Endodermal cell (in vitro differentiated cells): ENCODE results near the gene TRMO. TPM values are rescaled to one million over a fixed set of nuclear protein-coding genes. Genes with fewer than 3 reads are reported as not detected.

Experiments used
- DNase-seq: peaks from one replicate; pipeline ENCODE4 v3.0.0-alpha.2; 2017
- H3K27ac ChIP-seq: 2 replicates; pipeline ENCODE4 v1.5.1; 2013; ENCODE audit warnings: mild to moderate bottlenecking, low read depth, low read length, moderate library complexity
- H3K27me3 ChIP-seq: 2 replicates; pipeline ENCODE4 v1.6.1; 2013; ENCODE audit warnings: mild to moderate bottlenecking, low read length, moderate library complexity; ENCODE audit not compliant: insufficient read depth, control insufficient read depth, poor library complexity, severe bottlenecking
- H3K36me3 ChIP-seq: 2 replicates; pipeline ENCODE4 v1.7.0; 2013; ENCODE audit warnings: mild to moderate bottlenecking, low read length, moderate library complexity; ENCODE audit not compliant: control insufficient read depth, insufficient read depth
- H3K4me1 ChIP-seq: one replicate; pipeline ENCODE4 v1.7.0; 2013; ENCODE audit warnings: low read length; ENCODE audit not compliant: control insufficient read depth, insufficient read depth
- H3K4me3 ChIP-seq: 2 replicates; pipeline ENCODE4 v1.5.1; 2013; ENCODE audit warnings: mild to moderate bottlenecking, low read length, moderate library complexity
- H3K9ac ChIP-seq: 2 replicates; pipeline ENCODE4 v1.6.1; 2013; ENCODE audit warnings: mild to moderate bottlenecking, low read length, moderate library complexity; ENCODE audit not compliant: poor library complexity, severe bottlenecking; ENCODE audit errors: extremely low read depth
- H3K9me3 ChIP-seq: 2 replicates; pipeline ENCODE4 v1.6.1; 2013; ENCODE audit warnings: mild to moderate bottlenecking, low read length, moderate library complexity; ENCODE audit not compliant: control insufficient read depth
- H3K27ac Mint-ChIP-seq: 2 replicates; pipeline ENCODE4 v1.8.0; 2020; ENCODE audit warnings: mixed read lengths
- H3K27me3 Mint-ChIP-seq: 2 replicates; pipeline ENCODE4 v1.8.0; 2021; ENCODE audit warnings: mild to moderate bottlenecking, mixed read lengths; ENCODE audit not compliant: insufficient read depth
- H3K36me3 Mint-ChIP-seq: 2 replicates; pipeline ENCODE4 v1.8.0; 2020; ENCODE audit warnings: low read depth, mixed read lengths
- H3K4me1 Mint-ChIP-seq: 2 replicates; pipeline ENCODE4 v1.8.0; 2020; ENCODE audit warnings: mixed read lengths
- H3K4me3 Mint-ChIP-seq: 2 replicates; pipeline ENCODE4 v1.8.0; 2020; ENCODE audit warnings: mild to moderate bottlenecking, moderate library complexity, mixed read lengths
- H3K9me3 Mint-ChIP-seq: 2 replicates; pipeline ENCODE4 v1.8.0; 2020; ENCODE audit warnings: mild to moderate bottlenecking, mixed read lengths
- WGBS, 2 experiments: methylation state at CpG; one replicate each; pipeline versions ENCODE4 v1.1.5 to v1.1.7; 2013; ENCODE audit warnings: missing lambda C conversion rate in 2 of 2, mixed read lengths in 1 of 2; ENCODE audit not compliant: insufficient coverage in 1 of 2, insufficient read length in 1 of 2; 5-methylcytosine and 5-hydroxymethylcytosine counted together
- long read RNA-seq, 4 experiments: library from polyadenylated mRNA in 2 of 4; library from RNA in 1 of 4; library from capped mRNA in 1 of 4; stranded (forward) in 3 of 4; unstranded in 1 of 4; transcript quantifications; one replicate each; pipeline ENCODE4 v2.0.0, GENCODE V29; 2020 to 2021; ENCODE audit warnings: inconsistent platforms in 1 of 4
- polyA plus RNA-seq, 2 experiments: library from polyadenylated mRNA; stranded (reverse); fragments of 50-300 nt; gene quantifications; one replicate each; pipeline ENCODE4 v1.2.3, GENCODE V29; 2013
- total RNA-seq, 2 donors: library from RNA; stranded (reverse); fragmentation: NEBNext Ultra II Directional in 1 of 2; extraction: Animal tissue kit (Norgen Biotek cat#: 25700) in 1 of 2; gene quantifications; 2 replicates in 1 of 2; 3 replicates in 1 of 2; pipeline ENCODE4 v1.2.1, GENCODE V29; 2021
- TF ChIP-seq, protein P1 (sequence below): fragments of 200-600 bp; sonication (generic); conservative IDR thresholded peaks from 2 replicates; pipeline ENCODE4 v1.5.0; 2021; ENCODE audit warnings: antibody characterized with exemption, mild to moderate bottlenecking

Gene TRMO, protein sequence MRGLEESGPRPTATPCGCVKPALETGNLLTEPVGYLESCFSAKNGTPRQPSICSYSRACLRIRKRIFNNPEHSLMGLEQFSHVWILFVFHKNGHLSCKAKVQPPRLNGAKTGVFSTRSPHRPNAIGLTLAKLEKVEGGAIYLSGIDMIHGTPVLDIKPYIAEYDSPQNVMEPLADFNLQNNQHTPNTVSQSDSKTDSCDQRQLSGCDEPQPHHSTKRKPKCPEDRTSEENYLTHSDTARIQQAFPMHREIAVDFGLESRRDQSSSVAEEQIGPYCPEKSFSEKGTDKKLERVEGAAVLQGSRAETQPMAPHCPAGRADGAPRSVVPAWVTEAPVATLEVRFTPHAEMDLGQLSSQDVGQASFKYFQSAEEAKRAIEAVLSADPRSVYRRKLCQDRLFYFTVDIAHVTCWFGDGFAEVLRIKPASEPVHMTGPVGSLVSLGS
- 1 to 10 TPM; 4.9 to 7.2 TPM for total RNA-seq
- polyA plus RNA-seq (2013, experiment 1 of 2) = 7.7 TPM
- 6.3 TPM for polyA plus RNA-seq (2013, experiment 2 of 2)
- long read RNA-seq, experiment 1, partial matches to known transcripts = 0 of 4 reads
- long read RNA-seq, experiment 1, other reads (novel, unspliced or antisense) = 2 of 4 reads
- long read RNA-seq, experiment 2, partial matches to known transcripts = 0 of 4 reads
- long read RNA-seq, experiment 2, other reads (novel, unspliced or antisense) = 2 of 4 reads
- long read RNA-seq, experiment 3, transcript TRMO-203 (5 exons, 1,647 nt) = major isoform, 19 of 33 reads
- long read RNA-seq, experiment 3, partial matches to known transcripts = 1 of 33 reads
- long read RNA-seq, experiment 3, other reads (novel, unspliced or antisense) = 12 of 33 reads
- long read RNA-seq, experiment 4, transcript TRMO-203 (5 exons, 1,647 nt) = major isoform, 11 of 23 reads
- long read RNA-seq, experiment 4, partial matches to known transcripts = 0 of 23 reads
- long read RNA-seq, experiment 4, other reads (novel, unspliced or antisense) = 10 of 23 reads

DNA sequence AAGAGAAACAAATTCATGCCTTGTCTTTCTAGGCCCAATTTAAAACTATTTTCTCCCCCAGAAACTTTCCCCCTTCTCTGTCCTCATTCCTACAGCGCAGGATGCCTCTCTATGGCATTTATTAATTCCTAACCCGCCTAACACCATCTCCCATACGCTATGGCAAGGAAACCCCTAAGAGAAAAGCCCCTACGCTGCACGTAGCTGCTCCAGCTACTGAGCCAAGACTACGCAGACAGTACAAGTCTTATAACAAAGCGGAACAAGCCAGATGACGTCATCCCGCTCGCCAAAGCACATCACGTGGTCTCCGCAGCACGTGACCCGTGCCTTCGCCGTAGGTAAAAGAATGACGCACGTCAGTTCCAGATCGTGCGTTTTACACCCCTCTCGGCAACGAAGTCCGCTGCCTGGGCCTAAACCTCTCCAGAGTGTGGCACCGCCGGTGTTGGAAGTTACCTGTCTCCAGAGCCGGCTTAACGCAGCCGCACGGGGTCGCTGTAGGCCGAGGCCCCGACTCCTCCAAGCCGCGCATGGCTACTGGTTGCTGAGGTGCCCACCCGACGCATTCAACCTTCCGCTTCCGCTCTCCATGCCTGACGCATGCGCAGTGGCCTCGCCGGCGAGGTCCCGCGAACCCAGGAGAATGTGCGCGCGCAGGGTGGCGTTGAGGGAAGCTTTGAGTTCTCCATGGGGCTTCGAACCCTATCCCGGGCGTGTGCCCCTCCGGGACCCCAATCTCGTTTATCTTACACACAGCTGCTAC is at the start of gene TRMO:
Gene TRMO (minus strand): TSS at position 542 of the 766 bp plus-strand sequence. CDS start 7 bp downstream, at position 535.
- Mint-ChIP-seq H3K9me3 (peaks cover 2% of the 10 kb centered on the region), H3K27me3 (peaks cover 36% of the 10 kb centered on the region), H3K36me3 (peaks cover 4% of the 10 kb centered on the region), H3K27ac (peak within 1 kb of the TSS; percentile 97), H3K4me1 (peaks cover 8% of the 10 kb centered on the region), H3K4me3 (peak within 1 kb of the TSS; percentile 64)
- H3K27ac ChIP-seq = peak within 1 kb of the TSS; percentile 92
- peaks cover 28% of the 10 kb centered on the region for H3K27me3 ChIP-seq
- peak within 1 kb of the TSS; percentile 87 for H3K9ac ChIP-seq
- no peaks in the 10 kb centered on the region for H3K4me1 ChIP-seq
- H3K36me3 ChIP-seq = no peaks in the 10 kb centered on the region
- H3K4me3 ChIP-seq = peak within 1 kb of the TSS; percentile 87
- H3K9me3 ChIP-seq = no peaks in the 10 kb centered on the region
- 3 to 4% methylated on average over 23 to 54 of the region's 54 CpGs for WGBS, 2 experiments
- TF ChIP-seq, protein P1, sequence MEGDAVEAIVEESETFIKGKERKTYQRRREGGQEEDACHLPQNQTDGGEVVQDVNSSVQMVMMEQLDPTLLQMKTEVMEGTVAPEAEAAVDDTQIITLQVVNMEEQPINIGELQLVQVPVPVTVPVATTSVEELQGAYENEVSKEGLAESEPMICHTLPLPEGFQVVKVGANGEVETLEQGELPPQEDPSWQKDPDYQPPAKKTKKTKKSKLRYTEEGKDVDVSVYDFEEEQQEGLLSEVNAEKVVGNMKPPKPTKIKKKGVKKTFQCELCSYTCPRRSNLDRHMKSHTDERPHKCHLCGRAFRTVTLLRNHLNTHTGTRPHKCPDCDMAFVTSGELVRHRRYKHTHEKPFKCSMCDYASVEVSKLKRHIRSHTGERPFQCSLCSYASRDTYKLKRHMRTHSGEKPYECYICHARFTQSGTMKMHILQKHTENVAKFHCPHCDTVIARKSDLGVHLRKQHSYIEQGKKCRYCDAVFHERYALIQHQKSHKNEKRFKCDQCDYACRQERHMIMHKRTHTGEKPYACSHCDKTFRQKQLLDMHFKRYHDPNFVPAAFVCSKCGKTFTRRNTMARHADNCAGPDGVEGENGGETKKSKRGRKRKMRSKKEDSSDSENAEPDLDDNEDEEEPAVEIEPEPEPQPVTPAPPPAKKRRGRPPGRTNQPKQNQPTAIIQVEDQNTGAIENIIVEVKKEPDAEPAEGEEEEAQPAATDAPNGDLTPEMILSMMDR = peak; percentile 91
- peak; percentile 98 for DNase-seq

DNA sequence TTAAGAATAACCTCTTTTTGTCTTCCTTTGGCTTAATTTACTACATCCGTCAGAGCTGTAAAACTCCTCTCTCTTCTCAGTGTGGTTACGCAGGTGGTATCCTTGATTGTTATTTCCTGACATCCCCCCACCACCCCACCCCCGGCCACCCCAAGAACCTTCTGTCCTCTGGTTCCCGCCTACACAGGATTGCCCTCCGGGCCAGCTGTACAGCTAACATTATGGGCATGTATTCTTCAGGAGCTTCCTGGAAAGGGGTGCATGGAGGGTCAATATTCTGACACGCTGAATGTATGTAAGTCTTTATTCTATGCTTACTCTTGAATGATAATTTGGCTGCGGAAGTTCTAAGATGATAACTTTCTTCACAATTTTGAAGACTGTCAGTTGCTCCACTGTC is 47.9 kb upstream of the TRMO start:
- peaks cover 91% of the 10 kb centered on the region for H3K27me3 ChIP-seq
- H3K4me3 Mint-ChIP-seq = no peak overlapping the region
- no peak overlapping the region for H3K27ac Mint-ChIP-seq
- H3K4me1 Mint-ChIP-seq = no peaks in the 10 kb centered on the region
- H3K36me3 Mint-ChIP-seq = no peaks in the 10 kb centered on the region
- no peaks in the 10 kb centered on the region for H3K36me3 ChIP-seq
- TF ChIP-seq, protein P1 = no peak
- no peaks in the 10 kb centered on the region for H3K9me3 ChIP-seq
- H3K9ac ChIP-seq = no peak overlapping the region
- 82 to 86% methylated on average over 6 of the region's 7 CpGs for WGBS, 2 experiments
- H3K9me3 Mint-ChIP-seq = no peaks in the 10 kb centered on the region
- no peak overlapping the region for H3K27ac ChIP-seq
- H3K4me3 ChIP-seq = no peak overlapping the region
- H3K27me3 Mint-ChIP-seq = peaks cover 85% of the 10 kb centered on the region
- DNase-seq = no peak
- H3K4me1 ChIP-seq = no peaks in the 10 kb centered on the region

DNA sequence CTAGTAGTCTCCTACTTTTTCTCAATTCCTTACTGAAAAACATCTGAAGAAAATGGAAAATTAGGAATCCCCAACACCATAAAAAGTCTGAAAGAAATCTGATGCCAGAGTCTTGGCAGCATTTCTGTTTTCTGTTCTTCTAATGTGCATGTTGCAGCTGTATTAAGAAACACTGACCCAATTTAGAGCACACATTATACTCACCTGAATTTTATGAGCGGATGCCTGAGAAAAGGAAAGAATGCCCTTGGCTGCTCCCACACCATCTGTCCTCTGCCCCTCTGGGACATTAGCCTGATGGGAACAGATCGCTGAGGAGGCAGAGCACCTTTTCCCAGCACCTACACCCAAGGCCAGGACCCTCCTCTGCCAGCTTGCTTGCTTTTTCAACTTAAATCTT is 46.7 kb upstream of the TRMO start:
- Mint-ChIP-seq H3K27ac (no peak overlapping the region), H3K27me3 (peaks cover 84% of the 10 kb centered on the region), H3K36me3 (no peaks in the 10 kb centered on the region), H3K4me1 (no peaks in the 10 kb centered on the region), H3K4me3 (no peak overlapping the region), H3K9me3 (no peaks in the 10 kb centered on the region)
- peaks cover 91% of the 10 kb centered on the region for H3K27me3 ChIP-seq
- no peaks in the 10 kb centered on the region for H3K4me1 ChIP-seq
- H3K9me3 ChIP-seq = no peaks in the 10 kb centered on the region
- no peak overlapping the region for H3K27ac ChIP-seq
- no peak overlapping the region for H3K9ac ChIP-seq
- 88% methylated on average over 2 of the region's 2 CpGs; no CpG with 5 or more reads in 1 of the 2 experiments for WGBS, 2 experiments
- no peak for DNase-seq
- no peaks in the 10 kb centered on the region for H3K36me3 ChIP-seq
- H3K4me3 ChIP-seq = no peak overlapping the region
- TF ChIP-seq, protein P1 = no peak
